GM18517 (cell line): Measurements from ENCODE around the gene CDKN2B.
"Not testable (repeated sequence)": the region's sequence is repeated elsewhere in the genome, so short reads cannot be mapped to it uniquely, and the experiment has no call there.

ENCODE experiments used
- ATAC-seq: cut with Tn5 transposase; IDR thresholded peaks from one replicate; pipeline ENCODE4 v1.9.1; 2021; ENCODE audit warnings: mild to moderate bottlenecking, moderate library complexity; ENCODE audit not compliant: unreplicated experiment

The CDKN2B gene

GRCh38 chr9:22008717-22009505, at the start of gene CDKN2B:
CDKN2B (minus strand) TSS chr9:22009305; CDS start chr9:22008953, 352 bp downstream.
- peak; percentile 86 for ATAC-seq

GRCh38 chr9:22057972-22058371, 48.9 kb upstream of the CDKN2B start:
- not testable (repeated sequence) for ATAC-seq

GRCh38 chr9:22056402-22056801, 47.3 kb upstream of the CDKN2B start:
- ATAC-seq, result no peak

- ATAC-seq, result no peak
Measured at GRCh38 chr9:22055090-22055489, 46.0 kb upstream of the CDKN2B start.

- no peak for ATAC-seq
Measured at GRCh38 chr9:22054529-22054928, 45.4 kb upstream of the CDKN2B start.

GRCh38 chr9:22054076-22054475, 45.0 kb upstream of the CDKN2B start:
- ATAC-seq, result no peak

- ATAC-seq, result no peak
Measured at GRCh38 chr9:22053178-22053577, 44.1 kb upstream of the CDKN2B start.

GRCh38 chr9:22052376-22052945, 43.4 kb upstream of the CDKN2B start:
- ATAC-seq, result no peak

- ATAC-seq, result peak; percentile 77
Measured at GRCh38 chr9:22050924-22051323, 41.8 kb upstream of the CDKN2B start.

GRCh38 chr9:22049411-22049810, 40.3 kb upstream of the CDKN2B start:
- ATAC-seq, result no peak

GRCh38 chr9:22047596-22047995, 38.5 kb upstream of the CDKN2B start:
- ATAC-seq, result no peak

GRCh38 chr9:22046243-22046885, 37.3 kb upstream of the CDKN2B start:
- no peak for ATAC-seq

GRCh38 chr9:22045423-22045822, 36.3 kb upstream of the CDKN2B start:
- no peak for ATAC-seq

GRCh38 chr9:22044583-22044982, 35.5 kb upstream of the CDKN2B start:
- no peak for ATAC-seq

- ATAC-seq, result no peak
Measured at GRCh38 chr9:22043928-22044327, 34.8 kb upstream of the CDKN2B start.

- ATAC-seq, result no peak
Measured at GRCh38 chr9:22041775-22042174, 32.7 kb upstream of the CDKN2B start.

- ATAC-seq, result no peak
Measured at GRCh38 chr9:22041344-22041743, 32.2 kb upstream of the CDKN2B start.

GRCh38 chr9:22040760-22041159, 31.7 kb upstream of the CDKN2B start:
- ATAC-seq, result no peak

GRCh38 chr9:22039258-22039657, 30.2 kb upstream of the CDKN2B start:
- no peak for ATAC-seq

- no peak for ATAC-seq
Measured at GRCh38 chr9:22037954-22038690, 29.0 kb upstream of the CDKN2B start.

- no peak for ATAC-seq
Measured at GRCh38 chr9:22036866-22037626, 27.9 kb upstream of the CDKN2B start.
